SJSA1 (cell line): ENCODE measurements around the gene NKX2-3. TPM values are rescaled to one million over a fixed set of nuclear protein-coding genes. Genes with fewer than 3 reads are reported as not detected.

Source experiments
- DNase-seq, 2 experiments: peaks; one replicate each; pipeline ENCODE4 v3.0.0-alpha.2; 2015 to 2020; ENCODE audit warnings: low spot score in 2 of 2, low read depth in 1 of 2
- H3K27ac ChIP-seq: fragments of 250-450 bp; sonication (Bioruptor Pico); 2 replicates; pipeline ENCODE4 v1.5.1; 2020; ENCODE audit warnings: mild to moderate bottlenecking, moderate library complexity
- H3K27me3 ChIP-seq: fragments of 250-450 bp; sonication (Bioruptor Pico); replicated peaks from 2 replicates; pipeline ENCODE4 v1.5.1; 2020; ENCODE audit warnings: mild to moderate bottlenecking, moderate library complexity
- H3K36me3 ChIP-seq: fragments of 250-450 bp; sonication (Bioruptor Pico); 2 replicates; pipeline ENCODE4 v1.5.1; 2020; ENCODE audit warnings: mild to moderate bottlenecking
- H3K4me1 ChIP-seq: fragments of 250-450 bp; sonication (Bioruptor Pico); replicated peaks from 2 replicates; pipeline ENCODE4 v1.6.1; 2021; ENCODE audit warnings: mild to moderate bottlenecking
- H3K4me3 ChIP-seq: fragments of 250-450 bp; sonication (Bioruptor Pico); 2 replicates; pipeline ENCODE4 v1.5.1; 2020; ENCODE audit warnings: mild to moderate bottlenecking
- H3K9me3 ChIP-seq: fragments of 250-450 bp; sonication (Bioruptor Pico); replicated peaks from 2 replicates; pipeline ENCODE4 v1.5.1; 2020; ENCODE audit warnings: mild to moderate bottlenecking
- total RNA-seq: library from RNA; depleted of rRNA; stranded (reverse); fragments of >200 nt; shearing (Covaris generic); gene quantifications from 2 replicates; pipeline ENCODE4 v1.2.3, GENCODE V29; 2014

NKX2-3 gene
- total RNA-seq, 1 experiment from 2014 or later = not detected

DNA sequence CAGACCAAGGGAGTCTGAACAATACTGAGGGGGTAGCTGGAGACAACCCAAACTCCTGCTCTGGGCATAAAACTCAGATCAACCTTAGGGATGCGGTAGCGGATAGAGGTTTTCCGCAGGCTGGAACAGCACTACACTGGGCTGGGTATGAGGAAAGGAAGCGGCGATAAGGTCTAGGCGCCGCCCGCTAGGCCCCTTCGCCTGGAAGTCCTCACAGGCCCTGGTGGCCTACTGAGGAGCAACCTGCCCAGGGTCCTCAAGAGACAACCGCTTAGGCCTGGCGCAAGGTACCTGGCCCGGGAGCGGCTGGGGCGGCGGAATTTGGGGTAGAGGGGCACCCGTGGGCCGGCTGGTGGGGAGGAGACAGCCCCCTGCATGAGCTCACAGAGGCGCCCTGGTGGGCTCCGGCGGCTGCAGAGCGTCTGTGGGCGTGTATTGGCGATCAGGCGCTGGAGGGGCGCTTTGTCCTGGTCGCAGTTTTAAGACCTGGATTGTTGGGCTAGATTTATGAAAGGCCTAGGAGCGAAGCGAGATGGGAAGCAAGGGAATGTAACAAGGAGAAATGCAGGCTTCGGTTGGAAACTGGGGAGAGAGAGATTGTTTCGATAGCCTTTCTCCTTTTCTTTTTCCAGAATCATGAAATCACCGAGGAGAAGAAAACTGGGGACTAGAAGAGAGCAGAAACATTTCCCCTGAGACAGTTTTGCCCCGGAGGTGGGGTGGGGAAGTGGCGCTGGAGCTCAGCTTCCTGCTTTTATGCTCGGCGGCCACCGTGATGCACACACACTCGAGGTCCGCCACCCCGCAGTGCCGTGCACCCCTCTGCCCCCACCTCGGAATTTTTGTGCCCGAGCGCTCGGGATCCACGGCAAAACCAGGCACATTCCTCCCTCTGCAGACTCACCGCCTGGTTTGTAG is 2.4 kb upstream of the NKX2-3 start:
- no peak overlapping the region for H3K4me3 ChIP-seq
- peaks cover 85% of the 10 kb centered on the region for H3K27me3 ChIP-seq
- no peak overlapping the region for H3K27ac ChIP-seq
- H3K4me1 ChIP-seq = peaks cover 6% of the 10 kb centered on the region
- no peak for DNase-seq
- H3K36me3 ChIP-seq = no peaks in the 10 kb centered on the region
- no peaks in the 10 kb centered on the region for H3K9me3 ChIP-seq

DNA sequence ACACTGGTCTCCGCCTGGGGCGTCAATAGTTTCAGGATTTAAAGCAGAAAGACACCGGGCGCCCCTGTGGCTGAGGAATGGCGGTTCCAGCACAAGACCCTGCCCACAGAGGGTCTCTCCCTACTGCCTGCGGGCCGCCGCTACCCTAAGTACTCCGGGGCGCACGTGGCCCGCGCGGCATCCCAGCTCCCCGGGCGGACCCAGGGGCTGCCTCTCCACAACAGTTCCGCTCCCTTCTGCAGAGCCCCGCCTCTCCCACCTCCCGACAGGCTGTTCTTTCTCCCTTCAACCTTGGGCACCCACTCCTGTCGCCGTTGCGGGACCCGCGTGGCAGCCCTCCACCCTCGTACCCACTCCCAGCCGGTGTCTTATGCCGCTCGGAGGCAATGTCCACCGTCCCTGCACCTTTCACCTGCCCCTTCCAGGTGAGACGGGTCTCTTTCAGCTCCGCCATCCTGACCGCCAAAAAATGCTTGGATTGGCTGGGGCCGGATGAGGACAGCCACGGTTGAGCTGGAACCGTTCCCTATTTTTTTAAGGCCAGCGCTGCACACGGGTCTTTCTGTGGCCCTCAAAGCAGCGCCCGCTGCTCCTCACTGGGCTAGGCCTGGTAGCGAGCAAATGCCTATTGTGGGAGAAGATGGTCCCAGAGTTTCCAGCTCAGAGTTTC is 1.6 kb upstream of the NKX2-3 start:
- Histone ChIP-seq H3K4me3 (no peak overlapping the region), H3K27me3 (peaks cover 93% of the 10 kb centered on the region), H3K27ac (no peak overlapping the region), H3K4me1 (peaks cover 10% of the 10 kb centered on the region), H3K9me3 (no peaks in the 10 kb centered on the region), H3K36me3 (no peaks in the 10 kb centered on the region)
- DNase-seq = no peak

DNA sequence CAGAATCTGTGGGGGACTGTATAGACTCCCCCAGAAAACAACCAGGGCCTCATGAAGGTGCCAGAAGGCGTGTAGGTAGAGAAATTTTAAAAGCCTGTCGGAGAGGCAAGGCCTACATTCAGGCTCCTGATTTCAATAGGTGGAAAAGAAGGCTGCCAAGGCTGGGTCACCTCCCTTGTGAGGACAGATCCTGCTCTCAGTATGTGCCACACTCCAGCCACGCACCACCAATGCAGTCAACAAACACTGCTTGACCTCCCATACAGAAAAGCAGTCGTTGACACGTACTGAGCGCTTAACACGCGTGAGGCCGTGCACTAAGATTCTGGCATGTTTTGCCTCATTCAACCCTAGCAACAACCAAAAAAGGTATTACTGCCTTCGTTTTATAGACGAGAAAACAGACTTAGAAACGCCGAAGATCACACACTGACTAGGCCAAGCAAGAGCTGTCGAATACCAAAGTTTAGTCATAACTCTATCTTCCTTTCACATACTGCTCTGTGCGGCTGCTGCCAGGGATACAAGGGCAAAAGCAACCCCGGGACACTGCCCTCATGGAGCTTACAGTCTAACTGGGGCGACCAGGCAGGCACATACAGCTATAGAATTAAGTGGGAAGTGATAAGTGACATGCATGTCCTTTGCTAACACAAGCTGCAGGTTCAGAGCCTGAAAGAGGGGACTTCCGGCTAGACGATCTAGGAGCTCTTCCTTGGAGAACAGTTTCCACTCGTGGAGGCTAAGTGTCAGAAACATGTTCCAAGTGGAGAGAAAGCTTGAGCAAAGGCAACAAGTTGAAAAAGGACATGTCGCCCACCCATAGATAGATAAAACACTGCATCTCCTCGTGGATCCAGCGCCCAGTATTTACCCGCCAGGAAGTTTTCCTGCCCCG is 797 bp upstream of the NKX2-3 start:
- peaks cover 100% of the 10 kb centered on the region for H3K27me3 ChIP-seq
- no peak for DNase-seq
- no peaks in the 10 kb centered on the region for H3K36me3 ChIP-seq
- H3K9me3 ChIP-seq = no peaks in the 10 kb centered on the region
- H3K27ac ChIP-seq = no peak overlapping the region
- H3K4me3 ChIP-seq = no peak overlapping the region
- H3K4me1 ChIP-seq = peaks cover 10% of the 10 kb centered on the region

DNA sequence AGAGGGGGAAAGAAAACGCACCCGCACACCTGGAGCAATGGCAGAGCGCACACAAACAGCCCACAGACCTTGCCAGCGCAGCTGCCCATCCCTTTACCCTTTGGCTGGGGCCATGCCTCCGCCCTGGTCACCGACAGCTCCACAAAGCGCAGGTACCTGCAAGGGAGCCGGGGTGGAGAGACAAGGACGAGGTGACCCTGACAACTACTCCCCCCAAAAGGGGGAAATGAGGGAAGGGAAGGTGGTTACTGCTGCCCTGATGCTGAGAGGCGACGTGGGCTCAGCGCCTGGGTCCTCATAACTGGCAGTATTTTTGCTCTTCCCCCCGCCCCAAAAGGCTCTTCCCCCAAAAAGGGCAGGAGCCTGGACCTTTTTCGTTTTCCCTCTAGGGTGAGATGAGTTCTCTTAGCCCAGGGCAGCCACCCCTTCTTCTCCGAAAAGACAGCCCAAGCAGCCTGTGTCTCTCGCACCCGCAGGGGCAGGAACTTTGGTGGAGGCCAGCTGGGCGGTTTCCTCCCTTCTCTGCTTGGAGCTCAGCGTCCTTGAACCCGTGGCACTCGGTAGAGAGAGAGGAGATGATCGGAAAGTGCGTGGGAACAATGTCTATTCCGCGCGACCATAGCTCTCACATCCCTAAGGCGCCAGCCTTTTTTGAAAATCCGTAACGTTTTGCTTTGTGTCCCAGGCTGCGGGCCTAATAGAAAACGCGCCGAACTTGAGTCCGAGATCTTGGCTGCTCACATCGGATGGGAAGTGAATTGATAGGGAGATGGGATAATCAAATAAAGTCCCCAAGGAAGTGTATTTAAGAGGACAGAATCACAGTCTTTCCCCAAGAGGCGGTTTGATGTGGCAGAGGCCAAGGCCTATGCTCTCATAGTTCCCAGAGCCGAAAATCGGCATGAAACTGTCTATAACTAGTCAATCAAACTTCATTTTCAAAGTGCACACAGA is 1.0 kb downstream of the NKX2-3 start:
- Histone ChIP-seq H3K4me3 (no peak overlapping the region), H3K27ac (no peak overlapping the region), H3K36me3 (no peaks in the 10 kb centered on the region), H3K9me3 (no peaks in the 10 kb centered on the region), H3K27me3 (peaks cover 98% of the 10 kb centered on the region), H3K4me1 (peaks cover 10% of the 10 kb centered on the region)
- no peak for DNase-seq

DNA sequence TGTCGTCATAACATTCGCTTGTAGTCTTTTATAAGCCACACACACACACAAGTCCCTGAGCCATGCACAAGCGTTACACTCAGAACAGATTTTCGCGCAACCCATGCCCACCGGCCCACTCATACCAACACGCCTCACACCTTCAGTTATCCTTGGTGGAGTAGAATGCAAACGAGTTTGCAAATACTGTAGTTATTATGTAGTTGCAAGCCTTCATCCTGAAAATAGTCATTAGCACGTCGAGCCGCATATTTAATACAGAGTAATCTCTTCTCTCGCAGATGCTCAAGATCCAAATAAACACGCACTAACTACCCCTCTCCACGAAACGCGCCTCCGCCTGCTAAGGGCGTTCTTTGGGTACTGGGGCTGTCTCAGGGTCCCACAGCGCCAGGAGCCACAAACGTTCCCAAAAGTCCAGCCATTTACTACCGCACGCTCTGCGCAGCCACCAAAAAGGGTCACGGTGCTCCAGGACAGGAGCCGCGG is 1.8 kb downstream of the NKX2-3 start:
- H3K4me3 ChIP-seq = no peak overlapping the region
- H3K9me3 ChIP-seq = no peaks in the 10 kb centered on the region
- no peak for DNase-seq
- H3K36me3 ChIP-seq = no peaks in the 10 kb centered on the region
- no peak overlapping the region for H3K27ac ChIP-seq
- H3K27me3 ChIP-seq = peaks cover 98% of the 10 kb centered on the region
- peaks cover 10% of the 10 kb centered on the region for H3K4me1 ChIP-seq

DNA sequence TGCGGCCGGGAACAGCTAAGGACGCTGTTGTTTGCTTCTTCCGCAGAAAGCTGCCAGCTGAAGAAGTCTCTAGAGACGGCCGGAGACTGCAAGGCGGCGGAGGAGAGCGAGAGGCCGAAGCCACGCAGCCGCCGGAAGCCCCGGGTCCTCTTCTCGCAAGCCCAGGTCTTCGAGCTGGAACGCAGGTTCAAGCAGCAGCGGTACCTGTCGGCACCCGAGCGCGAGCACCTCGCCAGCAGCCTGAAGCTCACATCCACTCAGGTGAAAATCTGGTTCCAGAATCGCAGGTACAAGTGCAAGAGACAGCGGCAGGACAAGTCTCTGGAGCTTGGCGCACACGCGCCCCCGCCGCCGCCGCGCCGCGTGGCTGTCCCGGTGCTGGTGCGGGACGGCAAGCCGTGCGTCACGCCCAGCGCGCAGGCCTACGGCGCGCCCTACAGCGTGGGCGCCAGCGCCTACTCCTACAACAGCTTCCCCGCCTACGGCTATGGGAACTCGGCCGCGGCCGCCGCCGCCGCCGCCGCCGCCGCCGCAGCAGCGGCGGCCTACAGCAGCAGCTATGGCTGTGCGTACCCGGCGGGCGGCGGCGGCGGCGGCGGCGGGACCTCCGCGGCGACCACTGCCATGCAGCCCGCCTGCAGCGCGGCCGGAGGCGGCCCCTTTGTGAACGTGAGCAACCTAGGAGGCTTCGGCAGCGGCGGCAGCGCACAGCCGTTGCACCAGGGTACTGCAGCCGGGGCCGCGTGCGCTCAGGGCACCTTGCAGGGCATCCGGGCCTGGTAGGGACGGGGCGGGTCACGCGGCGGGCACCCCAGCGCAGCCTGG is 2.4 kb downstream of the NKX2-3 start:
- Histone ChIP-seq H3K9me3 (no peaks in the 10 kb centered on the region), H3K4me1 (peaks cover 10% of the 10 kb centered on the region), H3K36me3 (no peaks in the 10 kb centered on the region), H3K27ac (no peak overlapping the region), H3K4me3 (peak overlapping the region; percentile 20; the same call in 1 of the 2 replicates), H3K27me3 (peaks cover 96% of the 10 kb centered on the region)
- no peak for DNase-seq

DNA sequence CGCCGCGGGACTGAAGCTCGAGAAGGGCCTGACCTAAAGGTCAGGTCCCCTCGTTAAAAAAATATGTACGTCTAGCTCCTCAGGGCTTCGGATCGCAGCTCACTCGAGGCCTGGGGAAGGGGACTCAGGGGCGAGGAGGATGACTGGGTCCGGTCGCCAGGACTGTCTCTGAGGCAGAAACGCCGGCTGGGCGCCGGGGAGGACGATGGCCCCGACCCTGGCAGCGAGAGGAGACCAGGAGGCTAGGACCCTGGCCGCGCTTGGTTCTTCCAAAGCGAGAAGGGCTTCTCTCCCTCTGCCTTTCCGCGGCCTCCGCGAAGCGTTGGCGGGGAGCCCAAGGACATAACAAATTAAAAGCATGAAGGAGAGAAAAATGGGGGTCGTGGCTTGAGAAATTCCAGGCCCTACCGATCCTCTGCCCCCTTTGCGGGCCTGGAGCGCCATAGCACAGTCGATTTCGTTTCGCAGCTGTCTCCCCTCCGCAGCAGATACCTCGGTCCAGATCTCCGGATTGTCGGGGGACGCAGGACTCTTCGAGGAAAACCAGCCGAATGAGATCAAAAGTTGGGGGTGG is 3.1 kb downstream of the NKX2-3 start:
- Histone ChIP-seq H3K9me3 (no peaks in the 10 kb centered on the region), H3K36me3 (no peaks in the 10 kb centered on the region), H3K4me3 (no peak overlapping the region), H3K4me1 (peaks cover 10% of the 10 kb centered on the region), H3K27me3 (peaks cover 95% of the 10 kb centered on the region), H3K27ac (no peak overlapping the region)
- DNase-seq = no peak

DNA sequence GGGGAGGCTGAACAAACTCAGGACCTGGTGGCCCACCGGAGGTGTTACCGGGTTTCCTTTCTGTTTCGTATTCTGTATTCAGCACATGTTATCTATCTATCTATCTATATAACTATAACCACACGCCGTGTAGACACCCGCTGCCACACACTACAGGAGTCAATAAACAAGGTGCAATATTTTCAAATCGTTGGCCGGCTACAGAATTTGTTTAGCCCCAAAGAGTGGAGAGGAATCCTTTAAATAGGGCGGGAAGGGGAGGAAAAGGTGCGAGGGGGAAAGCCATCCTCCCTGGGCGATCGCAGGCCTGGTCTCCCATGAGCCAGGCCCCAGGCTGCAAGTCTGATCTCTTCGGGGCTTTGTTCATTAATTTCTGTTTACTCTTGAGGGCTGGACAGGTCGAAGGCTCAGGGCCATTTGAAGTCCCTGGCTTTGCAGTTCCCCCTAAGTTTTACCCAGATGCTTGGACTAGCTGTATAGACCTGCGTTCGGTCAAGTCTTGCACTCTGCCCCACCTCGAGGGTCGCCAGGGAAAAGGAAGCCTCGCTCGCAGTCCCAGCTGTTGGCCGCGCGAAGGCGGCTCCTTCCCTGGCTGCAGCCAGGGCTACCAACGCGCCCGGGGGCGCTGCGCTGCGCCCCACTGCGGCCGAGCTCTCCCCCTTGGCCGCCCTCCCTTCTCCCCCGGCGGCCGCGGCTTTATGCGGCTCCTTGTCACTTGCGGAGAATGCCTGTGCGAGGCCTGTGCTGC is 3.8 kb downstream of the NKX2-3 start:
- Histone ChIP-seq H3K27ac (no peak overlapping the region), H3K27me3 (peaks cover 95% of the 10 kb centered on the region), H3K4me3 (no peak overlapping the region), H3K9me3 (no peaks in the 10 kb centered on the region), H3K36me3 (no peaks in the 10 kb centered on the region), H3K4me1 (peaks cover 10% of the 10 kb centered on the region)
- DNase-seq = no peak

DNA sequence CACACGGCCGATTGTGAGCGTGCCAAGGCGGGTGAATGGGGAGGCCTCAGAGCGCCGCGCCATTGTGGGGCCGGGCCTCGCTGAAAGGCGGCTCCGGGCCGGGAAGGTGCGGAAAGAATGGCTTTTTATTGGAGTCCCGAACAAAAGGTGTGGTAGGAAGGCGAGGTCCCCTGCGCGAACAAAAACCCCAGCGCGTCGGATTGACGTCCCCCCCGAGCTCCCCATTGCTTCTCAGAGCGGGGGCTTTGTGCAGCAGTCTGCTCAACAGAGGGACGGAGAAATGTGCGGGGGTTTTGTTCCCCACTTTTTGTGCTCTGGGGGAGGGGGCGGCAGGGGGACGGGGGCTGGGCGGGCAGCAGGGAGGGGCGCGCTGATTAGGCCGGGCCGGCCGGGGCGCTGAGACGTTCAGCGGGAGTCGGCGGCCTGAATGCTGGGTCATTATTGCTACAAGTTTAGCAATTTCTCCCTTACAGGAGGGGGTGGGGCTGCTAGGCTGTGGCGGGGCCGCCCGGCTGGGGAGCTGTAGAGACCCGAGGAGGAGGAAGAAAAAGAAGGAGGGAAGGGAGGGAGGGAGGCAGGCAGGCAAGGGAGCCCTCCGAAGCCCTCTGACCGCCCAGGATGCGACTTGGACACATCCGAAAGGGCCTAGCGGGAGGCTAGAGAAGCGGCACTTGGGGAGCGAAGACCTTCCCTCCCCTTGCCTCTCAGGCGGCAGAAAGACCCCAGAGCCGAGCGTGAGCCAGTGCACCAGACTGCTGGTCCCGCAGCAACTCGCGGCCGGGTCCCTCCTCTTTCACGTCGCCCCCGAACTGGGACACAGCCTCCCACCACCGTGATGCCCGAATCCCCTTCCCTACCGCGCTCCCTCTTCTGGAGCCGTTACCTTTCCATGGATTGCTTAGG is 4.6 kb downstream of the NKX2-3 start:
- Histone ChIP-seq H3K4me3 (no peak overlapping the region), H3K4me1 (peaks cover 10% of the 10 kb centered on the region), H3K27me3 (peaks cover 92% of the 10 kb centered on the region)

DNA sequence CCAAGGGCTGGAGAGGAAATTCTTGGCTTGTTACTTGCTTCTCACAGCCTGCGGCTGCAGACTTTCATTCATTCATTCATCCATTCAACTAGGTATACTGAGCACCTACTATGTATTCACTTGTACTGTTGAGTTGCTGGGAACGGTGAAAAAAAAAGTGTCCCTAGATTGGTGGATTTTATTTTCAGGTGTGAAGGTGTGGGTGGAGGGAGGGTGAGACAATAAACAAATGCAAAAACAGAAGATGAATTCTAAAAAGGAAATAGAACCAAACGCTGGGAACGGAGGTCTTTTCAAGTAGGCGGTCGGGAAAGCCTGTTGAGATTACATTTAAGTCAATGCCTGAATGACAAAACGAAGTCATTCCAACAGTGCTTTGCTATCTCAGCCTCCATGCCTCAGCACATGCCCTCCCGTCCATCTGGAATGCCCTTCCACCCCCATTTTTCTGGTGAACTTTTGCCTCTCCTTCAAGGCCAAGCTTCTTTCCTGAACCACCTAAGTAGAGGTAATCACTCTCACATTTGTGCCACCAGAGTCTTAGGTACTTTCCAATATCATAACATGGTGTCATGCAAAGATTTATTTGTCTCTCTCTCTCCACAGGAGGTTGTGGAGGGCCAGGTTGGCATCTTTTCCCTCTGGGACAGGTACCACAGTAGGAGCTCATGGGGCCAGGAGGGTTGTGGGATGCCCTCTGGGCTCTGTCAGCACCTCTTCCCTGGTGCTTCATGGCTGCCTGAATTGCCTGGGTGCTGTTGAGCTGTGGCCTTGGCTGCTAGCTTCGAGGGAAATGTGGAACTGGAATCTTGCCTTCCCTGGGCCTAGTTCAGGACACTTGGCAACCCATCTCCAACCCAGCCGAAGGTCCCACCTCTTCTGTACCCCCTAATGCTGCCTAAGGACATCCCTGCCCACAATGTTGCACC is 5.5 kb downstream of the NKX2-3 start:
- DNase-seq = no peak
- Histone ChIP-seq H3K4me3 (no peak overlapping the region), H3K9me3 (no peaks in the 10 kb centered on the region), H3K4me1 (peaks cover 10% of the 10 kb centered on the region), H3K36me3 (no peaks in the 10 kb centered on the region), H3K27ac (no peak overlapping the region), H3K27me3 (peaks cover 88% of the 10 kb centered on the region)

More for the DNA sequence above, 4.6 kb downstream of the NKX2-3 start:
- no peak overlapping the region for H3K27ac ChIP-seq
- no peaks in the 10 kb centered on the region for H3K9me3 ChIP-seq
- no peaks in the 10 kb centered on the region for H3K36me3 ChIP-seq
- no peak for DNase-seq
